ENCODE measurements around the gene NHLRC4. TPM values are rescaled to one million over a fixed set of nuclear protein-coding genes. Genes with fewer than 3 reads are reported as not detected.

The NHLRC4 gene
- total and polyA plus RNA-seq, 2 of the 8 experiments (the other 6 are each of a cell fraction or from before 2014, with no cell fraction given), result 0.60 to 0.76 TPM

DNA sequence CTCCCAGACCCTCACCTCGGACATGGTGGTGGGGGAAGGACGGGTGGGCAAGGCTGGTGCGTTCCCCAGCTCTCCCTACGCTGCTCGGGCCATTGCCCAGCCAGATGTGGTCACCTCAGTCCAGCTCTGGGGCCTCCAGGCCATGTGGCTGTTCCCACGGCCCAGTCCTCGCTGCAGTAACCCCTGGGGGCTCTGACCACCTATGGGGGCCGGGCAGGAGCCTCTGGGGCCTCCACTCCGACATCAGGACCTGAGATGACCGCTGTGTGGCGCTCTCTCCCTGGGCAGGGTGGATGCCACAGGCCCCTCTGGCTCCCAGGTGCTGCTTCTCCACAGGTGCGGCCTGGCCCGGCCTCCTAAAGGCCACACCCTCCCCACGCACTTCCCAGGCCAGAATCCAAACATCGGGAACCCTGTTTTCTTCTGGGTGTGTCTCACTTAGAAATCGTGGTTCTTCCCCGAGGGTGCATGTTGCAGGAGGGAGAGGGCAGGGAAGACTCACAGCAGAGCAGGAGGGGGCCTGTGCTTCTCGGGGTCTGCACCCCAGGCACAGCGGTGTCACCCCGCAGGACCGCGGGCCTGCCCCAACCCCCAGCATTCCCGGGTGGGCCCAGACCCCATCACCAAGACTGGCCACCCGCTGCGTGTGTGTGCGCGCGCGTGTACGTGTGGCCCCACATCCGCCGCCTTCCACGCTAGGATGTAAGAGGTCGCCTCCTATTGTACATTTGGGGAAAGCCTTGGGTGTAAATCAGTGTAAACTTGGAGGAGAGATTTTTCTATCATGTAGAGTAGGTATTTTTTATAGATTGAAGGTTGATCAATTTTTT, 45.2 kb upstream of the NHLRC4 start (continued):
- TF ChIP-seq SUZ12 (IDR thresholded peaks at IDR 0.05; ENCODE audit: low read length) (no peak), KDM4A (IDR thresholded peaks at IDR 0.05; ENCODE audit: low read depth, low read length, severe bottlenecking) (no peak), ASH2L (IDR thresholded peaks at IDR 0.05; ENCODE audit: low read length) (no peak), BACH1 (IDR thresholded peaks at IDR 0.05; ENCODE audit: low read length) (no peak), EGR1 (IDR thresholded peaks at IDR 0.05; ENCODE audit: borderline replicate concordance, low read depth, low read length) (no peak), ZNF274 (IDR thresholded peaks at IDR 0.05; ENCODE audit: borderline replicate concordance, extremely low read depth, low read length) (no peak), SIRT6 (IDR thresholded peaks at IDR 0.05; ENCODE audit: low read length) (no peak), HDAC2 (IDR thresholded peaks at IDR 0.05; ENCODE audit: borderline replicate concordance in 1 of 2, low read depth in 2 of 2, low read length in 2 of 2) (0 out of 4 replicates have a peak, but pooled peaks of 1 of the 2 experiments have one; percentile 10), CBX5 (IDR thresholded peaks at IDR 0.05; ENCODE audit: low read depth, low read length) (no peak), EP300 (IDR thresholded peaks at IDR 0.05; ENCODE audit: borderline replicate concordance in 1 of 2, low read depth in 2 of 2, low read length in 2 of 2) (no peak), RBBP5 (IDR thresholded peaks at IDR 0.05; ENCODE audit: borderline replicate concordance, low read depth, low read length) (no peak), TAF1 (IDR thresholded peaks at IDR 0.05; ENCODE audit: low read depth, low read length) (no peak), ATF2 (IDR thresholded peaks at IDR 0.05; ENCODE audit: low read length) (no peak), RAD21 (IDR thresholded peaks at IDR 0.05 in 1 of 2, conservative IDR thresholded peaks at IDR 0.05 in 1 of 2; ENCODE audit: low read depth in 2 of 2, low read length in 2 of 2) (peak; percentile 74 to 80), CTBP2 (IDR thresholded peaks at IDR 0.05; ENCODE audit: borderline replicate concordance, insufficient read depth, insufficient read length, low read length) (no peak), RFX5 (IDR thresholded peaks at IDR 0.05; ENCODE audit: borderline replicate concordance, low read depth, low read length) (no peak), FOSL1 (IDR thresholded peaks at IDR 0.05; ENCODE audit: insufficient read depth, low read depth, low read length) (no peak), CREB1 (IDR thresholded peaks at IDR 0.05) (0 out of 2 replicates have a peak, but pooled peaks have one; percentile 12), POLR2A (IDR thresholded peaks at IDR 0.05; ENCODE audit: control extremely low read depth in 1 of 2, low read depth in 2 of 2, low read length in 2 of 2) (no peak), BCL11A (IDR thresholded peaks at IDR 0.05; ENCODE audit: low read depth in 2 of 2, low read length in 2 of 2) (no peak)
- TF ChIP-seq, protein P1, sequence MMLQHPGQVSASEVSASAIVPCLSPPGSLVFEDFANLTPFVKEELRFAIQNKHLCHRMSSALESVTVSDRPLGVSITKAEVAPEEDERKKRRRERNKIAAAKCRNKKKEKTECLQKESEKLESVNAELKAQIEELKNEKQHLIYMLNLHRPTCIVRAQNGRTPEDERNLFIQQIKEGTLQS (IDR thresholded peaks at IDR 0.05; ENCODE audit: insufficient read depth, low read depth, low read length), result no peak

Data from H1 (cell line).